ENCODE results near the gene LMOD2. TPM values are rescaled to one million over a fixed set of nuclear protein-coding genes. Genes with fewer than 3 reads are reported as not detected.

LMOD2 gene
- total RNA-seq, 1 experiment from 2014 or later = not detected

- Histone ChIP-seq H3K79me2 (ENCODE audit: low read length) (no peaks in the 10 kb centered on the region), H3K9me2 (replicated peaks; ENCODE audit: low read length) (no peaks in the 10 kb centered on the region), H3K4me1 (ENCODE audit: insufficient read depth, low read length) (no peaks in the 10 kb centered on the region; the same call in 1 of the 2 replicates), H3K36me3 (ENCODE audit: low read depth, low read length) (no peaks in the 10 kb centered on the region), H3K9ac (ENCODE audit: low read length) (no peak overlapping the region), H2AFZ (ENCODE audit: low read length) (no peak overlapping the region), H3K9me3 (ENCODE audit: low read length) (no peaks in the 10 kb centered on the region), H3K27me3 (ENCODE audit: low read length) (no peaks in the 10 kb centered on the region), H3K4me2 (ENCODE audit: low read length) (no peak overlapping the region), H3K4me3 (ENCODE audit: low read length) (no peak overlapping the region), H3K27ac (ENCODE audit: low read length) (no peak overlapping the region), H4K20me1 (ENCODE audit: low read length) (no peaks in the 10 kb centered on the region), H3F3A (ENCODE audit: low read length, unreplicated experiment) (no peaks in the 10 kb centered on the region)
- intact Hi-C loops (cut with micrococcal nuclease) = no loop called here
- no peak for TF ChIP-seq EZH2phosphoT487 (IDR thresholded peaks at IDR 0.05; ENCODE audit: borderline replicate concordance, low read length)
- TF ChIP-seq EZH2 (IDR thresholded peaks at IDR 0.05; ENCODE audit: low read length, unreplicated experiment) = no peak
- no peak for TF ChIP-seq CTCF (conservative IDR thresholded peaks at IDR 0.05; ENCODE audit: low read depth, low read length)
- POLR2A ChIA-PET (ENCODE audit: unreplicated experiment) = no interaction called here
- no TSS peak for BruUV-seq (replicated peaks)
- DNase-seq (no peak), ATAC-seq (no peak)
- CTCF ChIA-PET = no interaction called here
Measured at GRCh38 chr7:123627851-123628250, 27.8 kb upstream of the LMOD2 start.

GRCh38 chr7:123628829-123629228 lies 26.8 kb upstream of the LMOD2 start:
- POLR2A ChIA-PET (ENCODE audit: unreplicated experiment) = no interaction called here
- H3K36me3 ChIP-seq (ENCODE audit: low read depth, low read length) = no peaks in the 10 kb centered on the region
- no peaks in the 10 kb centered on the region for H3K79me2 ChIP-seq (ENCODE audit: low read length)
- no peak overlapping the region for H2AFZ ChIP-seq (ENCODE audit: low read length)
- no peaks in the 10 kb centered on the region for H3K9me2 ChIP-seq (replicated peaks; ENCODE audit: low read length)
- no peaks in the 10 kb centered on the region for H4K20me1 ChIP-seq (ENCODE audit: low read length)
- H3F3A ChIP-seq (ENCODE audit: low read length, unreplicated experiment) = no peaks in the 10 kb centered on the region
- no peaks in the 10 kb centered on the region for H3K27me3 ChIP-seq (ENCODE audit: low read length)
- H3K27ac ChIP-seq (ENCODE audit: low read length) = no peak overlapping the region
- DNase-seq = no peak
- no peak overlapping the region for H3K9ac ChIP-seq (ENCODE audit: low read length)
- BruUV-seq (replicated peaks) = no TSS peak
- no peak overlapping the region for H3K4me3 ChIP-seq (ENCODE audit: low read length)
- TF ChIP-seq CTCF (conservative IDR thresholded peaks at IDR 0.05; ENCODE audit: low read depth, low read length) (no peak), EZH2 (IDR thresholded peaks at IDR 0.05; ENCODE audit: low read length, unreplicated experiment) (no peak), EZH2phosphoT487 (IDR thresholded peaks at IDR 0.05; ENCODE audit: borderline replicate concordance, low read length) (no peak)
- CTCF ChIA-PET = no interaction called here
- no peak for ATAC-seq
- intact Hi-C loops (cut with micrococcal nuclease) = no loop called here
- H3K9me3 ChIP-seq (ENCODE audit: low read length) = no peaks in the 10 kb centered on the region
- peaks cover 7% of the 10 kb centered on the region for H3K4me1 ChIP-seq (ENCODE audit: insufficient read depth, low read length)
- no peak overlapping the region for H3K4me2 ChIP-seq (ENCODE audit: low read length)

- Histone ChIP-seq H4K20me1 (ENCODE audit: low read length) (no peaks in the 10 kb centered on the region), H3K4me1 (ENCODE audit: insufficient read depth, low read length) (peaks cover 10% of the 10 kb centered on the region), H3K4me2 (ENCODE audit: low read length) (no peak overlapping the region), H3K9ac (ENCODE audit: low read length) (no peak overlapping the region), H3K36me3 (ENCODE audit: low read depth, low read length) (no peaks in the 10 kb centered on the region), H3K9me2 (replicated peaks; ENCODE audit: low read length) (no peaks in the 10 kb centered on the region), H3K79me2 (ENCODE audit: low read length) (no peaks in the 10 kb centered on the region), H3K27me3 (ENCODE audit: low read length) (no peaks in the 10 kb centered on the region), H3K9me3 (ENCODE audit: low read length) (no peaks in the 10 kb centered on the region), H3K27ac (ENCODE audit: low read length) (no peak overlapping the region), H3F3A (ENCODE audit: low read length, unreplicated experiment) (no peaks in the 10 kb centered on the region), H2AFZ (ENCODE audit: low read length) (no peak overlapping the region), H3K4me3 (ENCODE audit: low read length) (no peak overlapping the region)
- intact Hi-C loops (cut with micrococcal nuclease) = no loop called here
- BruUV-seq (replicated peaks) = no TSS peak
- TF ChIP-seq CTCF (conservative IDR thresholded peaks at IDR 0.05; ENCODE audit: low read depth, low read length) (no peak), EZH2phosphoT487 (IDR thresholded peaks at IDR 0.05; ENCODE audit: borderline replicate concordance, low read length) (no peak), EZH2 (IDR thresholded peaks at IDR 0.05; ENCODE audit: low read length, unreplicated experiment) (no peak)
- ChIA-PET CTCF (no interaction called here), POLR2A (ENCODE audit: unreplicated experiment) (no interaction called here)
- DNase-seq (no peak), ATAC-seq (no peak)
Measured at GRCh38 chr7:123629281-123629680, 26.4 kb upstream of the LMOD2 start.
